SH-SY5Y (cell line): ENCODE data around the gene OR2AK2.

Experiments
- GATA2 ChIP-seq: IDR thresholded peaks from 2 replicates; pipeline ENCODE4 v1.6.1; 2011; ENCODE audit warnings: mild to moderate bottlenecking, low read depth, low read length
- GATA3 ChIP-seq: IDR thresholded peaks from 2 replicates; pipeline ENCODE4 v1.6.1; 2011; ENCODE audit warnings: low read depth, mild to moderate bottlenecking, low read length, moderate library complexity

DNA sequence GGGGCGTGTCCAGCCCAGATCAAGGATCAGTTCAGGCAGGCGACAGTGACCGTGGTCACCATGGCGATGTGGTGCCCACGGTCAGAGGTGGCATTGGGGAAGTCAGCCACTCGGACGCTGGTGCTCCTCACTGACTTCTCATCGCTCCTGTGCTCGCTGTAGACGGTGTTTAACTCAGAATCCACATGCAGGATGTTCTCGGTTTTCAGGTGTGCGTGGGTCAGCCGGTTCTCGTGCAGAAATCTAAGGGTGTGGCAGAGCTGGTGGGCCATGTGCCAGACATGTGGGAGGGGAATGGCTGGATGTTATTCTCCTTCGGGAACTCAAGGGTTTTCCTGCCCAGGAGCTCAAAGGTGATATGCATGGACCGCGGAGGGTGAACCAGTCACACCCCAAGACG is 28.6 kb upstream of the OR2AK2 start:
- TF ChIP-seq GATA2 (no peak), GATA3 (no peak)
